Loucy (cell line): Measurements from ENCODE around the gene DNAJB6.

Source experiments
- H2AFZ ChIP-seq: fragments of 200-600 bp; sonication (generic); 2 replicates; pipeline ENCODE4 v1.6.0; 2016; ENCODE audit warnings: antibody characterized with exemption, mild to moderate bottlenecking, low read length, moderate library complexity
- H3F3A ChIP-seq: fragments of 200-600 bp; 2 replicates; pipeline ENCODE4 v1.6.0; 2016; ENCODE audit warnings: antibody characterized with exemption, low read depth, mild to moderate bottlenecking
- H3K27me3 ChIP-seq: fragments of 200-600 bp; sonication (generic); 2 replicates; pipeline ENCODE4 v1.6.1; 2014; ENCODE audit warnings: low read length, mild to moderate bottlenecking; ENCODE audit not compliant: insufficient read depth, poor library complexity, severe bottlenecking
- H3K36me3 ChIP-seq: fragments of 200-600 bp; sonication (generic); 2 replicates; pipeline ENCODE4 v1.6.1; 2016; ENCODE audit warnings: low read length; ENCODE audit not compliant: insufficient read depth
- H3K4me1 ChIP-seq: fragments of 200-600 bp; sonication (generic); 2 replicates; pipeline ENCODE4 v1.5.1; 2014; ENCODE audit warnings: low read length, mild to moderate bottlenecking; ENCODE audit not compliant: insufficient read depth, poor library complexity, severe bottlenecking
- H3K4me2 ChIP-seq: fragments of 200-600 bp; sonication (generic); 2 replicates; pipeline ENCODE4 v1.6.0; 2014; ENCODE audit warnings: antibody characterized with exemption, low read length, low read depth, mild to moderate bottlenecking; ENCODE audit not compliant: poor library complexity, severe bottlenecking
- H3K4me3 ChIP-seq: fragments of 200-600 bp; sonication (generic); 2 replicates; pipeline ENCODE4 v1.5.1; 2014; ENCODE audit warnings: low read length, mild to moderate bottlenecking, mixed read lengths; ENCODE audit not compliant: poor library complexity, severe bottlenecking
- H3K79me2 ChIP-seq: fragments of 200-600 bp; sonication (generic); 2 replicates; pipeline ENCODE4 v1.6.1; 2014; ENCODE audit warnings: low read length; ENCODE audit not compliant: insufficient read depth
- H3K9ac ChIP-seq: fragments of 200-600 bp; sonication (generic); 2 replicates; pipeline ENCODE4 v1.6.0; 2014; ENCODE audit warnings: mild to moderate bottlenecking, low read depth, low read length, moderate library complexity; ENCODE audit not compliant: poor library complexity, severe bottlenecking
- H3K9me2 ChIP-seq: fragments of 200-600 bp; sonication (generic); replicated peaks from 2 replicates; pipeline ENCODE4 v1.6.1; 2016; ENCODE audit warnings: low read depth, low read length, mixed read lengths
- H3K9me3 ChIP-seq: fragments of 200-600 bp; sonication (generic); 2 replicates; pipeline ENCODE4 v1.6.1; 2014; ENCODE audit warnings: mild to moderate bottlenecking, antibody characterized with exemption, low read length, low read depth; ENCODE audit not compliant: insufficient read depth
- H4K20me1 ChIP-seq: fragments of 200-600 bp; sonication (generic); 2 replicates; pipeline ENCODE4 v1.6.0; 2014; ENCODE audit warnings: antibody characterized with exemption, low read length, mild to moderate bottlenecking; ENCODE audit not compliant: insufficient read depth, poor library complexity, severe bottlenecking
- CTCF ChIP-seq: fragments of 200-600 bp; sonication (generic); conservative IDR thresholded peaks from 2 replicates; pipeline ENCODE4 v1.5.1; 2014; ENCODE audit warnings: mild to moderate bottlenecking, antibody characterized with exemption, low read length
- EZH2phosphoT487 ChIP-seq: fragments of 200-600 bp; IDR thresholded peaks from 2 replicates; pipeline ENCODE4 v1.6.1; 2018; ENCODE audit warnings: antibody characterized with exemption, mild to moderate bottlenecking, moderate library complexity, borderline replicate concordance

DNAJB6 gene

GRCh38 chr7:157380416-157380815, 43.6 kb downstream of the DNAJB6 start:
- Histone ChIP-seq H3K9ac (no peak overlapping the region), H4K20me1 (peaks cover 88% of the 10 kb centered on the region), H3K9me2 (no peaks in the 10 kb centered on the region), H3K4me1 (no peaks in the 10 kb centered on the region), H3K27me3 (no peaks in the 10 kb centered on the region), H3K4me2 (no peak overlapping the region), H3K36me3 (peaks cover 95% of the 10 kb centered on the region), H3K9me3 (no peaks in the 10 kb centered on the region), H2AFZ (no peak overlapping the region), H3K79me2 (peaks cover 82% of the 10 kb centered on the region), H3K4me3 (no peak overlapping the region), H3F3A (no peaks in the 10 kb centered on the region)
- TF ChIP-seq EZH2phosphoT487: no peak
- no peak for TF ChIP-seq CTCF

- Histone ChIP-seq H3K4me1 (peaks cover 10% of the 10 kb centered on the region), H3K79me2 (peaks cover 63% of the 10 kb centered on the region)
These were observed 47.1 kb downstream of the DNAJB6 start for GRCh38 chr7:157383868-157384267.

GRCh38 chr7:157384301-157384700, 47.5 kb downstream of the DNAJB6 start:
- Histone ChIP-seq H4K20me1 (peaks cover 70% of the 10 kb centered on the region), H3K36me3 (peaks cover 89% of the 10 kb centered on the region)

More at GRCh38 chr7:157383868-157384267, 47.1 kb downstream of the DNAJB6 start:
- Histone ChIP-seq H4K20me1 (peaks cover 70% of the 10 kb centered on the region), H3F3A (peaks cover 6% of the 10 kb centered on the region; the same call in 1 of the 2 replicates), H2AFZ (no peak overlapping the region), H3K36me3 (peaks cover 89% of the 10 kb centered on the region), H3K9ac (no peak overlapping the region), H3K4me2 (no peak overlapping the region), H3K27me3 (no peaks in the 10 kb centered on the region), H3K9me3 (no peaks in the 10 kb centered on the region), H3K4me3 (no peak overlapping the region), H3K9me2 (no peaks in the 10 kb centered on the region)
- TF ChIP-seq EZH2phosphoT487 (no peak), CTCF (no peak)

More at GRCh38 chr7:157384301-157384700, 47.5 kb downstream of the DNAJB6 start:
- H3K9me2 ChIP-seq: no peaks in the 10 kb centered on the region
- H3K4me1 ChIP-seq: peaks cover 14% of the 10 kb centered on the region
- H3K9me3 ChIP-seq: no peaks in the 10 kb centered on the region
- TF ChIP-seq EZH2phosphoT487 (no peak), CTCF (no peak)
- no peak overlapping the region for H3K9ac ChIP-seq
- H3F3A ChIP-seq: peaks cover 6% of the 10 kb centered on the region; the same call in 1 of the 2 replicates
- no peaks in the 10 kb centered on the region for H3K27me3 ChIP-seq
- H3K4me2 ChIP-seq: no peak overlapping the region
- H2AFZ ChIP-seq: no peak overlapping the region
- no peak overlapping the region for H3K4me3 ChIP-seq
- H3K79me2 ChIP-seq: peaks cover 63% of the 10 kb centered on the region
